ENCODE results near the gene DTYMK.
"Not testable (repeated sequence)": the region's sequence is repeated elsewhere in the genome, so short reads cannot be mapped to it uniquely, and the experiment has no call there.

DTYMK gene

GRCh38 chr2:241671457-241672240, 15.0 kb downstream of the DTYMK start:
- Mint-ChIP-seq H3K4me1 (no peaks in the 10 kb centered on the region), H3K9me3 (no peaks in the 10 kb centered on the region), H3K27me3 (no peaks in the 10 kb centered on the region), H3K36me3 (peaks cover 10% of the 10 kb centered on the region), H3K27ac (no peak overlapping the region), H3K4me3 (no peak overlapping the region)
- DNase-seq (ENCODE audit: low spot score in 2 of 2) (no peak), ATAC-seq (ENCODE audit: low read depth) (no peak)

DNA sequence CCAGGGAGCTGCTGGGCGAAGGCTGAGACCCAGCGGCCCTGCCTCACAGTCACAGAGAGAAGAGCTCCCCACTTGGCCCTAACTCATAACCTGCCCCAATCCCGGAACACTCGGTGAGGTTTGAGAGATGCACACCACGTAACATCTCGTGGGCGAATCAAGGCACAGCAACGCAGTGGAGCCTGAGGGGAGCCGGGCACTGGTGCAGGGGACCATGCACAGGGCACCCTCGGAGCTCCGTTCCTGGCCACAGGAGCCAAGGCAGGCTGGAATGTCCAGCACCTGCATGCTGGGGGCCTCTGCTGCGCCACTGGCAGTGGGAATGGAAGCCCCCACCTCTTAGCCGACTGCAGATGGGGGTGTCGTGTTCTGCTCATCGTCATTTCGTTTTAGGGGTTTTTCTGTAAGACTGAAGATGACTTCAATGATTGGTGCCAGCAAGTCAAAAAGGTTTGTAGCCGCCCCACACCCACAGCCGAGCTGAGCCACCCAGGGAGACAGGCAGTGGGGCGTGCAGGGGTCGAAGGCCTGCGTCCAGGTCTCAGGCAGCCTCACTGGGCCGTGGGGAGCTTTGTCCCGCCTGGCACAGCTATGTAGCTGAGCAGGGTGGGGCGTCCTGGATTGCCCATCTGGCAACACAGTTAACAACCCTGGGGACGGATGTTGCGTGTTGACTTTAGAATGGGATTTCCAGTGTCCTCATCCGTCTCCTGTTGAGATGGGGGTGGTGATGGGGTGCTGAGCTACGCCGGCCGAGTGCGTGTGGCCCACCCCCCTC, 16.1 kb downstream of the DTYMK start:
- Mint-ChIP-seq H3K36me3 (peaks cover 10% of the 10 kb centered on the region), H3K27ac (no peak overlapping the region), H3K9me3 (no peaks in the 10 kb centered on the region), H3K4me1 (no peaks in the 10 kb centered on the region), H3K27me3 (no peaks in the 10 kb centered on the region), H3K4me3 (no peak overlapping the region)
- no peak for DNase-seq (ENCODE audit: low spot score in 2 of 2)
- ATAC-seq (ENCODE audit: low read depth): no peak

- no peak for DNase-seq (ENCODE audit: low spot score in 2 of 2)
- peaks cover 10% of the 10 kb centered on the region for H3K36me3 Mint-ChIP-seq
- H3K27me3 Mint-ChIP-seq: no peaks in the 10 kb centered on the region
- ATAC-seq (ENCODE audit: low read depth): no peak
- H3K4me3 Mint-ChIP-seq: no peak overlapping the region
- H3K27ac Mint-ChIP-seq: no peak overlapping the region
- no peaks in the 10 kb centered on the region for H3K4me1 Mint-ChIP-seq
- H3K9me3 Mint-ChIP-seq: no peaks in the 10 kb centered on the region
Observed at GRCh38 chr2:241668839-241669238, 17.8 kb downstream of the DTYMK start.

GRCh38 chr2:241668354-241668753, 18.3 kb downstream of the DTYMK start:
- Mint-ChIP-seq H3K27me3 (no peaks in the 10 kb centered on the region), H3K27ac (no peak overlapping the region), H3K4me1 (no peaks in the 10 kb centered on the region), H3K4me3 (no peak overlapping the region), H3K36me3 (peaks cover 10% of the 10 kb centered on the region), H3K9me3 (no peaks in the 10 kb centered on the region)
- DNase-seq (ENCODE audit: low spot score in 2 of 2): no peak
- ATAC-seq (ENCODE audit: low read depth): no peak

GRCh38 chr2:241666627-241667400, 19.8 kb downstream of the DTYMK start:
- ATAC-seq (ENCODE audit: low read depth) (no peak), DNase-seq (ENCODE audit: low spot score in 2 of 2) (no peak)
- peaks cover 9% of the 10 kb centered on the region for H3K36me3 Mint-ChIP-seq
- no peaks in the 10 kb centered on the region for H3K9me3 Mint-ChIP-seq
- no peak overlapping the region for H3K27ac Mint-ChIP-seq
- no peaks in the 10 kb centered on the region for H3K27me3 Mint-ChIP-seq
- H3K4me3 Mint-ChIP-seq: no peak overlapping the region
- H3K4me1 Mint-ChIP-seq: no peaks in the 10 kb centered on the region

GRCh38 chr2:241665731-241666440, 20.7 kb downstream of the DTYMK start:
- Mint-ChIP-seq H3K9me3 (no peaks in the 10 kb centered on the region), H3K4me1 (no peaks in the 10 kb centered on the region), H3K4me3 (no peak overlapping the region), H3K27me3 (no peaks in the 10 kb centered on the region), H3K36me3 (peaks cover 11% of the 10 kb centered on the region), H3K27ac (no peak overlapping the region)
- DNase-seq (ENCODE audit: low spot score in 2 of 2) (no peak), ATAC-seq (ENCODE audit: low read depth) (no peak)

DNA sequence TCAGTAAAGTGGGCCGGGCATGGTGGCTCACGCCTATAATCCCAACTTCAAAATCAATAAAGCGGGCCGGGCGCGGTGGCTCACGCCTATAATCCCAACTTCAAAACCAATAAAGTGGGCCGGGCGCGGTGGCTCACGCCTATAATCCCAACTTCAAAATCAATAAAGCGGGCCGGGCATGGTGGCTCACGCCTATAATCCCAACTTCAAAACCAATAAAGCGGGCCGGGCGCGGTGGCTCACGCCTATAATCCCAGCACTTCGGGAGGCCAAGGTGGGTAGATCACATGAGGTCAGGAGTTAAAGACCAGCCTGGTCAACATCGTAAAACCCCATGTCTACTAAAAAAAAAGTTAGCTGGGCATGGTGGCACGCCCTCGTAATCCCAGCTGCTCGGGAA, 23.9 kb downstream of the DTYMK start:
- H3K4me1 Mint-ChIP-seq; H3K27ac Mint-ChIP-seq; H3K27me3 Mint-ChIP-seq; DNase-seq (ENCODE audit: low spot score in 2 of 2); H3K9me3 Mint-ChIP-seq; H3K4me3 Mint-ChIP-seq; ATAC-seq (ENCODE audit: low read depth): not testable (repeated sequence)
- H3K36me3 Mint-ChIP-seq: peaks cover 16% of the 10 kb centered on the region

DNA sequence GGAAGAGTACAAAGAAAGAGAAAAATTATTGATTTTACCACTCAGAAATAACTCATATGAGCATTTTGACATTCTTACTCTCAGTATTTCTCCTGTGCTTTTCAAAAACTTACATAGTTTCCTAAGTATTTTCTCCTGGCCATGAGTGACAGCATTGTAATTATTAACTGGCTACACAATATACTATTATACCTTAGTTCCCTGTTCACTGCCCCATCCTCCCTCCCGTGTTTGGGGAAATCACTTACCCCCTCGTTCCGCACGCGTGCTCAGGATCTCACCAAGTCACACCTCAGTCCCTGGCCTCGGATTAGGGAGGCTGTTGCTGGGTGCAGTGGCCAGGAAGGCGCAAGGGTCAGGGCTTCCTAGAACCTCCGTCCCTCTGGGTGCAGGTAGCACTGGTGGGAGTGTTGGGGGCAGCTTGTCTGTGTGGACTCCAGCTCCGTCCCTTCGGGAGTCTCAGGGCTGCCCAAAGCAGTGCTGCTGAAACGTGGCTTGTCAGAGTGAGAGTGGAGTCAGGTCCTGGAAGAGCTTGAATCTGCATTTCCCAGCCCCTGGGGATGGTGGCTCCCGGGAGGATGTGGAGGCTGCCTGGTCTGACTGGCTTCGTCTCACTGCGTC, 25.9 kb downstream of the DTYMK start:
- H3K36me3 Mint-ChIP-seq: peaks cover 28% of the 10 kb centered on the region
- H3K27me3 Mint-ChIP-seq: no peaks in the 10 kb centered on the region
- DNase-seq (ENCODE audit: low spot score in 2 of 2) (no peak), ATAC-seq (ENCODE audit: low read depth) (no peak)
- H3K27ac Mint-ChIP-seq: no peak overlapping the region
- H3K4me3 Mint-ChIP-seq: no peak overlapping the region
- no peaks in the 10 kb centered on the region for H3K9me3 Mint-ChIP-seq
- H3K4me1 Mint-ChIP-seq: no peaks in the 10 kb centered on the region

- Mint-ChIP-seq H3K27me3 (no peaks in the 10 kb centered on the region), H3K4me1 (no peaks in the 10 kb centered on the region), H3K4me3 (no peak overlapping the region), H3K9me3 (no peaks in the 10 kb centered on the region), H3K27ac (no peak overlapping the region), H3K36me3 (peaks cover 33% of the 10 kb centered on the region)
- ATAC-seq (ENCODE audit: low read depth) (peak; percentile 53), DNase-seq (ENCODE audit: low spot score in 2 of 2) (peak; percentile 21 to 36)
Observed at GRCh38 chr2:241659150-241659739, 27.4 kb downstream of the DTYMK start.

GRCh38 chr2:241658296-241658695, 28.3 kb downstream of the DTYMK start:
- DNase-seq (ENCODE audit: low spot score in 2 of 2): no peak
- H3K9me3 Mint-ChIP-seq: no peaks in the 10 kb centered on the region
- H3K27ac Mint-ChIP-seq: no peak overlapping the region
- H3K4me1 Mint-ChIP-seq: no peaks in the 10 kb centered on the region
- ATAC-seq (ENCODE audit: low read depth): no peak
- H3K27me3 Mint-ChIP-seq: no peaks in the 10 kb centered on the region
- no peak overlapping the region for H3K4me3 Mint-ChIP-seq
- peaks cover 33% of the 10 kb centered on the region for H3K36me3 Mint-ChIP-seq

DNA sequence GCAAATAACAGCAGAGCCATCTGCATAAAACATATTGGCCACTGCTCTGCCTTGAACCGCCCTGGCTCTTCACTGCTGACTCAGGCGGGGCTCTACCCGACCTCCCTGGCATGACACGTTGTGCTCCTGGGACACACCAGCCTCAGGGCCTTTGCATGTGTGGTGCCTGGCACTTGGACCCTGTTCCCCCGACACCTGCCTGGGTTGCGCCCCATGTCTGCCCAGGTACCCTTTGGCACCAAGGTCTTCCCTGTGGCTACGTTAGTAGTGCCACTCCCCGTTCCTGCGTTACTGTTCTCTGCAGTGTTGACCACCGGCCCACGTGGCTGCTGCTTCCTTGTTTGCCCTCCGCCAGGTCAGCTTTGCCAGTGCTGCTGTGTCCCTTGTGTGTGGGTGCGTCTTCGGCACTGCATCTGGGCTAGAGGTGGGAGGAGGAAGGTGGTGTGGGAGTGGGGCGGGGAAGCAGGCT, 28.8 kb downstream of the DTYMK start:
- no peaks in the 10 kb centered on the region for H3K4me1 Mint-ChIP-seq
- H3K9me3 Mint-ChIP-seq: no peaks in the 10 kb centered on the region
- H3K36me3 Mint-ChIP-seq: peaks cover 33% of the 10 kb centered on the region
- ATAC-seq (ENCODE audit: low read depth) (no peak), DNase-seq (ENCODE audit: low spot score in 2 of 2) (no peak)
- H3K27ac Mint-ChIP-seq: peak overlapping the region; percentile 14
- no peaks in the 10 kb centered on the region for H3K27me3 Mint-ChIP-seq
- no peak overlapping the region for H3K4me3 Mint-ChIP-seq

DNA sequence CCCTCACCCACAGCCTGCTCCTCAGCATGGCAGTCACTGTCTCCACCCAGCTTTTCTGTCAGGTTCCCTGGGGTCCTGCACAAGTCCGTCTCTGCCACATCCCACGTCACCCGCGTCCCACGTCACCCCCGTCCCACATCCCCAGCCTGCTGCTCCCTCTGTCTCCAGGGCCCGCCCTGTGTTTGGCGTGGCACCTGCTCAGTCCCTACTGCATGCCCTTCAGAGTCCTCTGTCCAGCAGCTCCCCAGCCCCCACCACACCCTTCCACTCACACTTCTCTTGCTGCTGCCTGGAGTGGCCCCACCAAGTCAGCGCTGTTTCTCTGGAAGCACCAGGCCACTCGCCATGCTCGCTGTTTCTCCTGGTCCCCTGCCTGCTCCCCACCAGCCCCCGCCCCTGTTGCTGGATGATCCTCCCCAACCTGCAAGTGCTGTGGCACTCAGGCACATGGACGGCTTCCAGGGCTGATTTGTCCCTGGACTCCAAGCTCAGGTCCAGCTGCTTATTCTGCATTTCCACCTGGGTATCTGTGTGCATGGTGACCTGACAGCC, 30.3 kb downstream of the DTYMK start:
- Mint-ChIP-seq H3K9me3 (no peaks in the 10 kb centered on the region), H3K36me3 (peaks cover 38% of the 10 kb centered on the region), H3K4me3 (no peak overlapping the region), H3K27ac (peak overlapping the region; percentile 38), H3K4me1 (no peaks in the 10 kb centered on the region), H3K27me3 (no peaks in the 10 kb centered on the region)
- DNase-seq (ENCODE audit: low spot score in 2 of 2) (no peak), ATAC-seq (ENCODE audit: low read depth) (no peak)
